ENCODE measurements around the gene BLOC1S1. TPM values are rescaled to one million over a fixed set of nuclear protein-coding genes. Genes with fewer than 3 reads are reported as not detected.

Gene BLOC1S1
- total RNA-seq, result 10 to 100 TPM; 60.7 to 65.7 (median 61.7) TPM

DNA sequence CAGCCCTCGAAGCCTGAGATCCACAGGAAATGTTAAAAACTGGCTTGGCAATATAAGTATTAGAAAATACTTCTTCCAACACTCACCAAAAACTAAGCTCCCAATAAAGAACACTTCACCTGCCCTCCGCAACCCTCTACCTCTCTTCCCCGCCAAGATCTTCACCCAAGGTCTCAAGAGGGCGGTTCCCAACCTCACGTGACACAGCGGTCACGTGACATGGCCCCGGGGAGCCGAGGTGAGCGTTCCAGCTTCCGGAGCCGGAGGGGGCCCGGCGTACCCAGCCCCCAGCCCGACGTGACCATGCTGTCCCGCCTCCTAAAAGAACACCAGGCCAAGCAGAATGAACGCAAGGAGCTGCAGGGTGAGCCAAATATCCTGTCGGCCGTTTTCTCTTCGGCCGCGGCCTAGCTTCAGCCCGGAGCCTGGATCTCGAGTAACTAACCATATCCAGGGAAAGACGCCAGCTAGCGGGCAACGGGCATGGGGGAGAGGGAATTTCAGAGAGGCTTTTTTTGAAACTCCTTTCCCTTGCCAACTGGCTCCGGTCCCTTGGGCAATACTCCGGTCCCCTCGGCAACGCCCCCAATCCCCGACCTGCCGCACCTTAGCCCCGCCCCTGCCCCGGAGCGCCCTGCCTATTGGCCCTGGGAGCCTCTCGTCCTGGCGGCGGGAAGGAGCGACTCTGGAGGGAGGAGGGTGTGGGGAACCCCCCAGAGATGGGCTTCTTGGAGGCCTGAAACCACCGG lies at the start of gene BLOC1S1:
BLOC1S1 (plus strand) TSS at position 214 of the 749 bp plus-strand sequence; CDS start at position 220, 6 bp downstream.
- Mint-ChIP-seq H3K4me3 (peak within 1 kb of the TSS; percentile 92), H3K4me1 (ENCODE audit: low read depth) (peaks cover 29% of the 10 kb centered on the region)

GRCh38 chr12:55666508-55666907 lies 49.3 kb upstream of the BLOC1S1 start:
- Mint-ChIP-seq H3K4me3 (no peak overlapping the region), H3K36me3 (ENCODE audit: insufficient read depth) (no peaks in the 10 kb centered on the region), H3K27me3 (ENCODE audit: low read depth) (peaks cover 9% of the 10 kb centered on the region), H3K9me3 (no peaks in the 10 kb centered on the region), H3K4me1 (ENCODE audit: low read depth) (no peaks in the 10 kb centered on the region)
- no peak for ATAC-seq
- DNase-seq, result no peak

More for the DNA sequence above, at the start of gene BLOC1S1:
- Mint-ChIP-seq H3K36me3 (ENCODE audit: insufficient read depth) (no peaks in the 10 kb centered on the region), H3K9me3 (no peaks in the 10 kb centered on the region), H3K27me3 (ENCODE audit: low read depth) (peaks cover 2% of the 10 kb centered on the region)
- DNase-seq, result peak; percentile 89
- ATAC-seq, result peak; percentile 96 to 98

DNA sequence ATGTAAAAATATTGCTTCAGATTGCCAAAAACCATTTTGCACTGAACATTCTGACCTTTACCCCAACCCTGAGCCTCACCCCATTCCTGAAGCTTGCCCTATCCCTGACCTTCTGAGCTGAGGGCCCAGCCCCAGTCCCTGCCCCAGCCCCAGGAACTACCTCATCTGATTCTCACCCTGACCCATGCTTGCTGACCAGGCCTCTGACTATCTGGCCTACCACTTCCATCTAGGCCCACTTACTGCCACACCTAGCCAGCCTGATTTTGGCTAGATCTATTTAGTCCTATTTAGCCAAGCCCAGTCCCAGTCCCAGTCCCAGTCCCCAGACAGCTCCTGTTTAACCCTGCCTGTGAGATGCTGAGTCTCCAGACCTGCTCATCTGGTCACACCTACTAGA lies 45.6 kb upstream of the BLOC1S1 start:
- ATAC-seq (no peak), DNase-seq (no peak)
- Mint-ChIP-seq H3K27me3 (ENCODE audit: low read depth) (peaks cover 6% of the 10 kb centered on the region), H3K4me3 (no peak overlapping the region), H3K36me3 (ENCODE audit: insufficient read depth) (no peaks in the 10 kb centered on the region), H3K4me1 (ENCODE audit: low read depth) (no peaks in the 10 kb centered on the region), H3K9me3 (no peaks in the 10 kb centered on the region)

DNA sequence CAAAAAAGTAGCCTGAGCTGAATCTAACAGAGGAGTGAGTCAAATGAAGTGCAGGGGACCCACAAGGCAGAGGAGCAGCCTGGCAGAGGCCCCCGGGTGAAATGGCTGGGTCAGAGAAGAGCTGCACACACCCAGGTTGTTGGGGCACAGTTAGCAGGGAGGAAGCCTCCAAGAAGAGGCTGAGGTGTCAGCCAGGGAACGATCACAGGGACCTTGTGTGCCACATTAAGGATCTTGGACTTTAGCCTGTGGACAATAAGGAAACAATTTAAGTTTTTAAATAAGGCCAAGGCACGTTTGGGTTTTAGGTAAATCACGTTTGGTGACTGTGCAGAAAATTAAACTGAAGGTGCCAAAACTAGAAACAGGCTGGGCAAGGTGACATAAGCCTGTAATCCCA lies 44.1 kb upstream of the BLOC1S1 start:
- Mint-ChIP-seq H3K36me3 (ENCODE audit: insufficient read depth) (no peaks in the 10 kb centered on the region), H3K9me3 (no peaks in the 10 kb centered on the region), H3K4me1 (ENCODE audit: low read depth) (no peaks in the 10 kb centered on the region), H3K27me3 (ENCODE audit: low read depth) (peaks cover 11% of the 10 kb centered on the region), H3K4me3 (no peak overlapping the region)
- no peak for DNase-seq
- no peak for ATAC-seq

DNA sequence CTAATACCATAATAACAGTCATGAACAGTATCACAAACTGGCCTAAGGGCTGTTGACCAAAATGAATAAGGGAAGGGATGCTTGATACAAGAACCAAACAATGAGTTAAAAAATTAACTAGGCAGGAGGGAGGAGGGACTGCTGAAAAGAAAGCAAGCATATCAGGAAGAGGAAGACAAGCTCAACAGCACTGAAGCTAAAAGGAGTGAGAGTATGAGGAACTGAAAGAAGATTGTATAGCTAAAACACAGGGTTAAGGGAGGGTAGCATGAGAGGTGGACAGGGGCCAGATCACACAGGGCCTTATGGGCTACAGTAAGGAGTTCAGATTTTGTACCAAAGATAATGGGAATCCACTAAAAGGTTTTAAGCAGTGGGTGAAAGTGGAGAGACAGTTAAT lies 42.2 kb upstream of the BLOC1S1 start:
- Mint-ChIP-seq H3K27me3 (ENCODE audit: low read depth) (peaks cover 11% of the 10 kb centered on the region), H3K4me3 (no peak overlapping the region), H3K36me3 (ENCODE audit: insufficient read depth) (no peaks in the 10 kb centered on the region), H3K9me3 (no peaks in the 10 kb centered on the region), H3K4me1 (ENCODE audit: low read depth) (no peaks in the 10 kb centered on the region)
- ATAC-seq (no peak), DNase-seq (no peak)

GRCh38 chr12:55675666-55676065 lies 40.2 kb upstream of the BLOC1S1 start:
- no peaks in the 10 kb centered on the region for H3K4me1 Mint-ChIP-seq (ENCODE audit: low read depth)
- H3K4me3 Mint-ChIP-seq, result no peak overlapping the region
- no peaks in the 10 kb centered on the region for H3K36me3 Mint-ChIP-seq (ENCODE audit: insufficient read depth)
- peaks cover 16% of the 10 kb centered on the region for H3K27me3 Mint-ChIP-seq (ENCODE audit: low read depth)
- DNase-seq (no peak), ATAC-seq (no peak)
- no peaks in the 10 kb centered on the region for H3K9me3 Mint-ChIP-seq

DNA sequence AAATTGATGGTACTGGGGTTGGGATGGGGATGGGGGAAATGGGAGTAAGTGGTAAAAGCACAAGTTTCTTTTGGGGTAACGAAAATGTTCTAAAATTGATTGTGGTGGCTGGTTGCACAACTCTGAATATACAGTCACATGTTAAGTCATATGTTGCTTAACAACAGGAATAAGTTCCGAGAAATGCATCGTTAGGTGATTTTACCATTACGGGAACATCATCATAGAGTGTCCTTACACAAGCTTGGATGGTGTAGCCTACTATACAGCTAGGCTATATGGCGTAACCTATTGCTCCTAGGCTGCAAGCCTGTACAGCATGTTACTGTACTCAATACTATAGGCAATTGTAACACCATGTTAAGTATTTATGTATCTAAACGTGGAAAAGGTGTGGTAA lies 39.1 kb upstream of the BLOC1S1 start:
- Mint-ChIP-seq H3K4me1 (ENCODE audit: low read depth) (peaks cover 10% of the 10 kb centered on the region), H3K4me3 (no peak overlapping the region), H3K9me3 (no peaks in the 10 kb centered on the region), H3K36me3 (ENCODE audit: insufficient read depth) (no peaks in the 10 kb centered on the region), H3K27me3 (ENCODE audit: low read depth) (peaks cover 18% of the 10 kb centered on the region)
- DNase-seq (no peak), ATAC-seq (no peak)

- no peaks in the 10 kb centered on the region for H3K9me3 Mint-ChIP-seq
- ATAC-seq (no peak), DNase-seq (no peak)
- peaks cover 13% of the 10 kb centered on the region for H3K4me1 Mint-ChIP-seq (ENCODE audit: low read depth)
- H3K4me3 Mint-ChIP-seq, result no peak overlapping the region
- H3K27me3 Mint-ChIP-seq (ENCODE audit: low read depth), result peaks cover 18% of the 10 kb centered on the region
- H3K36me3 Mint-ChIP-seq (ENCODE audit: insufficient read depth), result no peaks in the 10 kb centered on the region
Observed at GRCh38 chr12:55679691-55680090, 36.2 kb upstream of the BLOC1S1 start.

- H3K4me1 Mint-ChIP-seq (ENCODE audit: low read depth), result peaks cover 13% of the 10 kb centered on the region
- H3K27me3 Mint-ChIP-seq (ENCODE audit: low read depth), result peaks cover 16% of the 10 kb centered on the region
- ATAC-seq (peak in 1 of 2 donors; percentile 40), DNase-seq (no peak)
- no peaks in the 10 kb centered on the region for H3K36me3 Mint-ChIP-seq (ENCODE audit: insufficient read depth)
- H3K4me3 Mint-ChIP-seq, result no peak overlapping the region
- H3K9me3 Mint-ChIP-seq, result no peaks in the 10 kb centered on the region
Observed at GRCh38 chr12:55681142-55682077, 34.4 kb upstream of the BLOC1S1 start.

DNA sequence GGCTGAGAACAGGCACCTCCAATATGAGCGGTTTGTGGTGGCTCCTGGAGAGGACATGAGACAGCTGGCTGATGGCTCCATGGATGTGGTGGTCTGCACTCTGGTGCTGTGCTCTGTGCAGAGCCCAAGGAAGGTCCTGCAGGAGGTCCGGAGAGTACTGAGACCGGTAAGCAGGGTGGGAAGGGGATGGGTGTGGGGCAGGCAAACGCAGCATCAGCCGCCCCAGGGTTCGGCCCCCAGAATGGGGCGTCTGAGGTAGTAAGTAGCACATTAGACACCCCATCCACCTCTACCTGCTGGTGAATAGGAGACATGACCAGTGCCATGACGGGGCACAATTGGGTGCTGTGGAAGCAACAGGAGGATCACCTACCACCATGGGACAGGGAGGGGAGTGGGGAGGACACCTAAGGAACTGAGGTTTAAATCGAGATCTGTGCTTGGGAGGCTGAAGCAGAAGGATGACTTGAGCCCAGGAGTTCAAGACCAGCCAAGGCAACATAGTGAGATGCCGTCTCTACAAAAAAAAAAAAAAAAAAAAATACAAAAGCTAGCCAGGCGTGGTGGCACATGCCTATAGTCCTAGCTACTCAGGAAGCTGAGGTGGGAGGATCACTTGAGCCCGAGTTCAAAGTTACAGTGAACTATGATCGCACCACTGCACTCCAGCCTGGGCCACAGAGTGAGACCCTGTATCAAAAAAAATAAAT lies 33.6 kb upstream of the BLOC1S1 start:
- ATAC-seq, result no peak
- H3K4me3 Mint-ChIP-seq, result no peak overlapping the region
- no peaks in the 10 kb centered on the region for H3K36me3 Mint-ChIP-seq (ENCODE audit: insufficient read depth)
- peaks cover 17% of the 10 kb centered on the region for H3K4me1 Mint-ChIP-seq (ENCODE audit: low read depth)
- no peak for DNase-seq
- no peaks in the 10 kb centered on the region for H3K9me3 Mint-ChIP-seq
- H3K27me3 Mint-ChIP-seq (ENCODE audit: low read depth), result peaks cover 16% of the 10 kb centered on the region

- DNase-seq (no peak), ATAC-seq (no peak)
- Mint-ChIP-seq H3K4me1 (ENCODE audit: low read depth) (peaks cover 22% of the 10 kb centered on the region), H3K36me3 (ENCODE audit: insufficient read depth) (no peaks in the 10 kb centered on the region), H3K4me3 (no peak overlapping the region), H3K9me3 (no peaks in the 10 kb centered on the region), H3K27me3 (ENCODE audit: low read depth) (peaks cover 16% of the 10 kb centered on the region)
Observed at GRCh38 chr12:55683676-55684075, 32.2 kb upstream of the BLOC1S1 start.

GRCh38 chr12:55684761-55685370 lies 31.0 kb upstream of the BLOC1S1 start:
- no peak for ATAC-seq
- Mint-ChIP-seq H3K4me3 (no peak overlapping the region), H3K36me3 (ENCODE audit: insufficient read depth) (no peaks in the 10 kb centered on the region), H3K4me1 (ENCODE audit: low read depth) (peaks cover 22% of the 10 kb centered on the region), H3K27me3 (ENCODE audit: low read depth) (peaks cover 13% of the 10 kb centered on the region), H3K9me3 (no peaks in the 10 kb centered on the region)
- no peak for DNase-seq

- ATAC-seq, result no peak
- DNase-seq, result no peak
- Mint-ChIP-seq H3K36me3 (ENCODE audit: insufficient read depth) (no peaks in the 10 kb centered on the region), H3K9me3 (no peaks in the 10 kb centered on the region), H3K27me3 (ENCODE audit: low read depth) (peaks cover 10% of the 10 kb centered on the region), H3K4me3 (no peak overlapping the region), H3K4me1 (ENCODE audit: low read depth) (peaks cover 22% of the 10 kb centered on the region)
Observed at GRCh38 chr12:55685671-55686070, 30.2 kb upstream of the BLOC1S1 start.

Measured in activated T-cell treated with anti-CD3 and anti-CD28 coated beads, Interleukin-2, amount 50 U/mL, for 4 hours (primary cell).